GM21360 (cell line): ENCODE results near the gene STK4.

Experiments
- ATAC-seq: cut with Tn5 transposase; IDR thresholded peaks from one replicate; pipeline ENCODE4 v1.9.1; 2021; ENCODE audit warnings: mild to moderate bottlenecking, moderate library complexity; ENCODE audit not compliant: unreplicated experiment

STK4 gene

DNA sequence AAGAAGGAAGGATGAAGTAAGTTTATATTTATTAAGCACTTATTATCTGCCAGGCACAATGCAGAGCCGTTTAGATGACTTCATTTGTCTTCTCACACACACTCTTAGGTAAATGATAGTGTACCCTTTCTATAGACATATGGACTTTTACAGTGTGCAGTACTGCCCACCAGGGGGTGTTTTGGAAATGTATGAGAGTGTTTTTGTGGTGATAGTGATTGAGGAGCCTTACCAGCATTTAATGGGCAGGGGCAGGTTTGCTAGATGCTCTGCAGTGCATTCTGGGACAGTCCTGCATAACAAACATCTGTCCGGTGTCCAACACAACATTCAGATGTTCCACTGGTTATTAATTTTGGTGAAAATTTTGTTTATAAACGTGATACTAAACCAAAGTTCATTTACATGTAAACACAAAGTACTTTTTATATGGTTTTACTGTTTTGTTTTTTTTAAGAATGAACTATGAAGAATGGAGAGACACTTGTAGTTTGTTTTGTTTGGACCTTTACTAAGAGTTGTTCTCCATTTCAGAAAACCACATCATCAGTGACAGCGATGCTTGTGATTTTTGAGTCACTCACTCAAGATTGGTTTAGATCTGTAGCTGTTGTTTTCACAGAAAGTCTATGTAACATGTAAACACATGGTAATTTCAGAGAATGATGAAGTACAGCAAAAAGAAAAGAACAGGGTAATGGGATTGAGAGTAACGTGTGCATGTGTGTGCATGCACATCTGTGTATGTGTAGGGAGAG, 114.7 kb downstream of the STK4 start:
- no peak for ATAC-seq

GRCh38 chr20:45082468-45082867, 116.2 kb downstream of the STK4 start:
- no peak for ATAC-seq

GRCh38 chr20:45083127-45083526, 116.8 kb downstream of the STK4 start:
- ATAC-seq, result no peak

DNA sequence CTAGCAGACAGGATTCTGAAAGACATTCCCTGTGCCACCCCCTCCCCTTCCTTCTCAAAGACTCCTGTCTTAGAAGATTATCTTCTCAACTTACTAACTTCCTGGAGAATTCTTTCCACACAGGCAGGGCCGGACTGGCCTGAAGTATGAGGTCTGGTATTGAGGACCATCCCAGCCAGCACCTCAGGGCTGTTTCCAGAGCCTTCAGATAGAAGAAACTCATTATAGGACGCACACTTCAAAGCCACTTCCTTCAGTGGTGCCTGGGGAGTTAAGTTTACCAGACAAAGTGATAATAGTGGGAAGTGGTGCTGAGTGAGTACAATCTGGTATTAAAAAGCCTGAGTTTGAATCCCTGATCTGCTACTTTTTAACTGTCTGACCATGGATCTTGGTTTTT, 119.0 kb downstream of the STK4 start:
- ATAC-seq, result no peak

GRCh38 chr20:45085867-45086266, 119.6 kb downstream of the STK4 start:
- ATAC-seq, result no peak

- no peak for ATAC-seq
Measured at GRCh38 chr20:45087097-45087790, 120.9 kb downstream of the STK4 start.

DNA sequence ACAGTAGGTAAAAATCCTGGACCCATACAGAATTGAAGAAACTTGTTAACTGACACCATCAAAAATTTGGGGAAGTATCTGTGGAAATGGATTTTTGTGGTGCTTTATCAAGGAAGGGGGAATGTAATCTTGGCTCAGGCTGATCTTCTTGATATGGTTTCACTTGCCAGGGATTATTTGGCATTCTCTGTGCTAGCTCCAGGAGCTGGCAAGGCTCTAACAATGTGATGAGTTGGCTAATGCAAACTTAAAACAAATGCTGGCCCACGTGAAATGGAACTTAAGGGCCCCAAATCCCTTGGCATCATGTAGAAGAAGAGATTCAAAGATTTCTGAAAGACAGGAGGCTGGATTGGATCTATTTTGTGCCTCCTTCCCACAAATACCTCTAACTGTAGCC, 121.5 kb downstream of the STK4 start:
- no peak for ATAC-seq

DNA sequence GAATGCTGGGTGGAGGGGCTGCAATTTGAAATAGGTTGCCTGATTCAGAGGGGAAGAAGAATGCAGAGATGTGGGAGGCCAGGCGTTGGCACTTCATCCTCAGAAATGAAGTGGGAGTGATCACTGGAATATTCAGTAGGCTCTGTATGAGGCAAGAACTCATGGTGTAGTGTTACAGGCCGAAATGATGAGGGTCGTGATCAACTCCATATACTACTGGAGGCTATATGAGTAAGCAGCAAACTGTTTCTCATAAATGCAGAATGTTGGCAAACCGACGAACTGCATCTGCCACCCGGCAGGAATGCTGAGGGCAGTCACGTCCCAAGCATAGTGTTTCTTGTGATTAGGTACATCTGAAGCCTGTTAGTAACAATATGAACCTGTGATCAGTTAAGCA, 121.9 kb downstream of the STK4 start:
- ATAC-seq, result no peak

DNA sequence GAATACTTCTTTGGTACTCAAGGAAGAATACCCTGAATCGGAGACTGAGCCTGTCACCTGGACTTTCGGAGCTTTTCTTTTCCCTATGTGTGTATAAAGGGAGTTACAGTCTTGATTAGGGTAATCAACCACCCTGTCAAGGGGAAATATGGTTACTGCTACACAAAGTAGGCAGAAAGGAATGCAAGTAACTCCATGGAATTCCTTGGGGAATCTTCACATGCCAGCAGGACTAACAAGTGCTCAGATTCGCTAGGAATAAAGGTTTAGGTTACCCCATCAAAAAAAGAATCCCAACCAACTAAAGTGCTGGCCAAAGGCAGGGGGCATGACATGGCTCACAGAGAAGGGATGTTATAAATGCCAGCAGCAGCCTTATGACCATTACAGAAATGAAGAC, 124.2 kb downstream of the STK4 start:
- no peak for ATAC-seq

DNA sequence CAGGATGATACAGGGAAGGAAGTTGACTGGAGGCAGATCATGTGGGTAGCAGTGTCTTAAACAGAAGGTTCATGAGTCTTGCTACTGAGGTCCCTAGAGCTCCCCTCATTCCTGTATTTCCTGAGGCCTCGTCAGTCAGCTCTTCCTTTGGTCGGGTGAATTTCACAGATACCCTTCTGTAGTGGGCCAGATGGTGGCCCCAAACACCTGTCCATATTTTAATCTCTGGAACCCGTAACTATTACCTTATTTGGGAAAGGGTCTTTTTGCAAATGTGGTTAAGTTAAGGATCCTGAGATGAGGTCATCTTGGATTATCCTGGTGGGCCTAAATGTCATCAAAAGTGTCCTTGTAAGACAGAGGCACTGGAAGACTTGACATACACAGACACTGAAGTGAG, 125.1 kb downstream of the STK4 start:
- no peak for ATAC-seq

GRCh38 chr20:45092898-45093297, 126.6 kb downstream of the STK4 start:
- no peak for ATAC-seq

GRCh38 chr20:45094201-45094600, 127.9 kb downstream of the STK4 start:
- ATAC-seq, result no peak

- ATAC-seq, result no peak
Measured at GRCh38 chr20:45094864-45095574, 128.7 kb downstream of the STK4 start.

DNA sequence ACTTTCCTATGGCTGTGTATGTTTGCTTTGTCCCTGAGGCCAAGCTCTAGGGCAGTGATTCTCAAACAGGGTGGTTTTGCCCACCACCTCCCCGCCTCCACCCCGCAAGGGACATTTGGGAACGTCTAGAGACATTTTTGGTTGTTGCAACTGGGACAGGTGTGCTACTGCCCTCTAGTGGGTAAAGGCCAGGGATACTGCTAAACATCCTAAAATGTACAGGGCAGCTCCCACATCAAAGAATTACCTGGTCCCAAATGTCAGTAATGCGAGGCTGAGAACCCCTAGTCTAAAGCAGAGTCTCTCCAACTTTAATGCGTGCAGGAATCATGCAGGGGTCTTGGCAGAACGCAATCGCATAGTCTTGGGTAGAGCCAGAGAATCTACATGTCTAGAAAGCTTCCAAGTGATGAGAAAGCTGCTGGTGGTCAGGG, 129.5 kb downstream of the STK4 start:
- no peak for ATAC-seq

DNA sequence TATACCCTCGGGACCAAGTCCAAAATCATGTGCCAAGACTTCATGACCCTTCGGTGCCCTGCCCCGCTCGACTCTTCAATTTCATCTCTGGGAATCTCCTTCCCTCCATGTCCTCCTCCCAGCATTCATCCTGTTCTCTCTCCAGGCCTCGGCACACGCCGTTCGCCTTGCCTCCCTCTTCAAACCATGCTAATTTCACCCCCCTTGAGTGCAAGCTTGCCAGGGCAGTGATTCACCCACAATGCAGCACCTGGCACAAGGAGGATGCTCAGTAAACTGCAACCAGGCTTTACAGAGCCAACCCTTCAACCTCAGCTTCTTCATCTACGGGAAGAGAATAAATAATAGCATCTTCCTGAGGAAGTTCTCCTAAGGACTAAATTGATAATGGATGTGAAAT, 130.5 kb downstream of the STK4 start:
- no peak for ATAC-seq

- ATAC-seq, result no peak
Measured at GRCh38 chr20:45097485-45098102, 131.3 kb downstream of the STK4 start.

DNA sequence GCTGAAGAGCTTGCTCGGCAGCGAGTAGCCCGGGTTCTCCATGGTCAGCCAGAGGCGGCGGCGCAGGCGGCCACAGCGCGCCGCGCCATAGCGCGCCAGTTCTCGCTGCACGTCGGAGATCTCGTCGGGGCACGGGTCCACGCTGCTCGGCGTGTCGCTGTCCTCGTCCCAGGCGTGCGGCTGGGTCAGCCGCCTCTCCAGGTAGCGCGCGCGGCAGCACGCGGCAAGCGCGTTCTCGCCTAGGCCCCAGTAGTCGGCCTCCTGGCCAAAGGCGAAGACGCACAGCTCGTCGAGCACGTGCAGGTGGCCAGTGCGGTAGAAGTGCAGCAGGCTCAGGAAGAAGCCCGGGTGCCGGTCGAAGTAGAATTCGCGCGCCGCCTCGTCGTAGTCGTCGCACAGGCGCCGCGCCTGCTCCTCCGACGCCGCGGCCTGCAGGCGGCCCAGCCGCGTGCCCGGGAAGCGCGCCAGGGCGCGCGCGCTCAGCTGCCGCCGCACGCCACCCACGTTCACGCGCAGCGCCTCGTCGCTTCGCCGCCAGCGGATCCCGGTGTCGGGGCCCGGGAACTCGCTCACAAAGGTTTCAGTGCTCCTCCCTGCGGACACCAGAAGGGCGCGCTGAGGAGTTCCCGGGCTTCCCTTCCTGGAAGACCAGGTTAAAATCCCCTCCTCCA, 131.9 kb downstream of the STK4 start:
- no peak for ATAC-seq

DNA sequence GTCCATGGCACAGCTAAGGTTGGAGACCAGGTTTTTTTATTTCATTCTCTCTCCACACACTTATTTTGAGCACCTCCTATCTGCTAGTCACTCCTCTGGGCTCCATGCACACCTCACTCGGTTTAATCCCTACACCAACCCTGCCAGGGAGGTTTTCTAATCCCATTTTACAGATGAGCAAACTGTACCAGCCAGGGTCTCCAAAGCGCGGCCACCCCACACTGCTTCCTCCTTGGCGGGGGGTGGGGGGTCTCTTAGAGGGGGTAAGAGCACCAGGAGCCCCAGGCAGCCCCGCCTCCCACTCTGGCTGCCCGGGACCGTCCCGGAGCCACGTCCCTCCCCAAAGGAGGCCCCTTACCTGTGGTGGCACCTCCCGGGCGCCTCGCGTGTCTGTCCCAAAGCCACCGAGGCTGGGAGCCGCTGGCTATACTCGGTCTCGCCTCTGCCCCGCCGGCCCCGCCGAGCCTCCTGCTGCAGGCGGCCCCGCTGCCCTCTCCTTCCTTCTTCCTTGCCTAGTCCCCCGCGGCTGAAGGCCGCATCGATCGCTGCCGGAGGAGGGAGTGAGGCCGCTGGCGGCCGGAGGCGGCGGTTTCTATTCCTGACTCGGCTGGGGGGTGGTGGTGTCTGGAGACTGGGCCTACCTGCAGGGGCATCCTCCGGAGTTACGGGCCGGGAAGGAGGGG, 134.4 kb downstream of the STK4 start, which contains the start of gene KCNS1:
Gene KCNS1, minus strand, starts transcription at position 565 of the 683 bp plus-strand sequence. CDS start 1,891 bp downstream, outside the sequence.
- no peak for ATAC-seq

DNA sequence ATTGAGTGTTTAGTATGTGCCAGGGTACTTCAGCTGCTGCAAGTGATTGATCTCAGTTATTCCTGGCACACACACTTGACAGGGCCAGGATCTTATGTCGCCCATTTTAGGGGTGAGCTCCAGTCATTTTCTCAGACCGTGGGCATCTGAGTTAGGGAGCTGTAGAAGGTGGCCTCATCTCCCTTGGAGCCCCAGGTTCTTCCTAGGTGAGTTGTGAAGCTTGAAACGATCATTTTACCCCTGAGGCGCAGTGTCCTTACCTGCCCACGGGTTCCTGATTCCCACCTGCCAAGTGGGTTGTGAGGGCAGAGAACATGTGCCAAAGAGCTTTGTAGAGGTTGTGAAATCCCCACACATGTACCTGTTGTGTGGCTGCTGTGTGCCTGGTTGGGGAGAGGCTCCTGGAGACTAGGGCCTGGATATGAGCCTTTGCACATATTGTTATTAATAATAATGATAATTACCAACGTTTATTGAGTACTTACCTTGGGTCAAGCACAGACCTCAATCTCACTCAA, 135.1 kb downstream of the STK4 start:
- no peak for ATAC-seq

- no peak for ATAC-seq
Measured at GRCh38 chr20:45103072-45103471, 136.8 kb downstream of the STK4 start.
